GM19438 (cell line): ENCODE measurements around the gene SMARCAD1.
A peak's percentile ranks its signal among the peaks of the same experiment; 100 is the strongest.

Experiments used
- ATAC-seq: cut with Tn5 transposase; IDR thresholded peaks from one replicate; pipeline ENCODE4 v1.9.1; 2021; ENCODE audit warnings: low read depth; ENCODE audit not compliant: unreplicated experiment

The SMARCAD1 gene, protein sequence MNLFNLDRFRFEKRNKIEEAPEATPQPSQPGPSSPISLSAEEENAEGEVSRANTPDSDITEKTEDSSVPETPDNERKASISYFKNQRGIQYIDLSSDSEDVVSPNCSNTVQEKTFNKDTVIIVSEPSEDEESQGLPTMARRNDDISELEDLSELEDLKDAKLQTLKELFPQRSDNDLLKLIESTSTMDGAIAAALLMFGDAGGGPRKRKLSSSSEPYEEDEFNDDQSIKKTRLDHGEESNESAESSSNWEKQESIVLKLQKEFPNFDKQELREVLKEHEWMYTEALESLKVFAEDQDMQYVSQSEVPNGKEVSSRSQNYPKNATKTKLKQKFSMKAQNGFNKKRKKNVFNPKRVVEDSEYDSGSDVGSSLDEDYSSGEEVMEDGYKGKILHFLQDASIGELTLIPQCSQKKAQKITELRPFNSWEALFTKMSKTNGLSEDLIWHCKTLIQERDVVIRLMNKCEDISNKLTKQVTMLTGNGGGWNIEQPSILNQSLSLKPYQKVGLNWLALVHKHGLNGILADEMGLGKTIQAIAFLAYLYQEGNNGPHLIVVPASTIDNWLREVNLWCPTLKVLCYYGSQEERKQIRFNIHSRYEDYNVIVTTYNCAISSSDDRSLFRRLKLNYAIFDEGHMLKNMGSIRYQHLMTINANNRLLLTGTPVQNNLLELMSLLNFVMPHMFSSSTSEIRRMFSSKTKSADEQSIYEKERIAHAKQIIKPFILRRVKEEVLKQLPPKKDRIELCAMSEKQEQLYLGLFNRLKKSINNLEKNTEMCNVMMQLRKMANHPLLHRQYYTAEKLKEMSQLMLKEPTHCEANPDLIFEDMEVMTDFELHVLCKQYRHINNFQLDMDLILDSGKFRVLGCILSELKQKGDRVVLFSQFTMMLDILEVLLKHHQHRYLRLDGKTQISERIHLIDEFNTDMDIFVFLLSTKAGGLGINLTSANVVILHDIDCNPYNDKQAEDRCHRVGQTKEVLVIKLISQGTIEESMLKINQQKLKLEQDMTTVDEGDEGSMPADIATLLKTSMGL

DNA sequence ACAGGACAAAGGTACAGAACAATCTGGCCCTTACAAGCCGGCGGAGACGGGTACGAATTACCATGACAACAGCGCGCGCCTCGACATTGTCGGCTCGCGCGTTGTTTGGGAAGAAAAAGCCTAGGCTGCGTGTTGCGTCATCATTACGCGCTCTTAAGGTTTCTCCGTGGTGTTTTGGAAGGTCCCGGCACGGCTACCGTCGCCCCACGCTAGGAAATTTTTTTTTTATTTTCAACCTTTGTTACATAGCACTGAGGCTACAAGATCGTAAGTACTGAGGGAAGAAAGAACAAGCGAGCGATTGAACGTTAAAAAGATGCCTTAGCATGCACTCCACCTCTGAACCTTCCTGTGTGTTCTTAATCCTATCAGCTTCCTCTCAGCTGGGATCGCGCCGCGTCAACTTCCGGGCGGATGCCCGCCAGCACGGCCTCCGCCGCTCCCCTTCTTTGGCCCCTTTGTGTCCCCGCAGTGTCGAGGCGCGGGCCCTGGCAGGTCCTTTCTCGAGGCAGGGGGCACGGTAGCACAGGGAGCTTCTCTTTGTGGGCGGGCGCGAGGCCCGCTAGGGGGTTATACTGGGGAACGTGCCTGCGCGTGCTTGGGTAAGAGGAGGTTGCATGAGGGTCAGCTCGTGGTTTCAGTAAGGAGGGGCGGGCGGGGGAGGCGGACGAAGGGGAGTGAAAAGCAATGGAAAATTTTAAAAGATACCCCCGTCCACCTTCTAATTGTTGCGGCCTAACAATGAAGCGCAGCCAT, at the start of gene SMARCAD1:
TSS of gene SMARCAD1 (plus strand) at position 397 of the 756 bp plus-strand sequence. CDS start 530 bp downstream, outside the sequence.
- peak; percentile 95 for ATAC-seq

DNA sequence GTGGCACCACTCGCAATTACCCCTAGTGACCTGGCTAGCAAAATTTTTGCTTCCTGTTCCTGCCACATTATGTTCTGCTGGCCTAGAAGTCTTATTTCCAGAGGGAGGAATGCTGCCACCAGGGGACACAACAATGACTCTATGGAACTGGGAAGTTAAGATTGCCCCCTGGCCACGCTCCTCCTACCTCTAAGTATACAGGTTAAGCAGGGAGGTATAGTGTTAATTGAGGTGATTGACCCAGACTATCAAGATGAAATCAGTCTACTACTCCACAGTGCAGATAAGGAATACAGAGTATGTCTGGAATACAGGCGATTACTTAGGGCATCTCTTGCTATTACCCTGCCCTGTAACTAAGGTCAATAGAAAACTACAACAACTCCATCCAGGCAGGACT, 48.8 kb upstream of the SMARCAD1 start:
- ATAC-seq = no peak

DNA sequence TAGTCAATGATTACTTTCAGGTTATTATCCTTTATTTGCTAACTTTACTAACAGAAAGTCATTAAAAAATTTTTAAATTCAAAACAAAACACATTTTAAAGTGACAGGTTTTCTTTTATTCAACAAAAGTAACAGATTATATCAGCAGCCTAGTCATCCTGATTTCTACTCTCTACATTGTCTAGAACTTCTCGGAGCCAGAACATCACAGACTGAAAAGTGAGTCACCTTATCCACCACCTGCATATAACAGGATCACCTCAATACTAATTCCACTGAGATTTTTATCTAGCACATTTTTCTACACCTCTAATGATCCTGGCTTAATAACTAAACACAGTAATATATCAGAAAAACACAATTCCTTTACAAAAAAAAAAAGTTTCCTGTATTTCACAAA, 47.9 kb upstream of the SMARCAD1 start:
- ATAC-seq = no peak

DNA sequence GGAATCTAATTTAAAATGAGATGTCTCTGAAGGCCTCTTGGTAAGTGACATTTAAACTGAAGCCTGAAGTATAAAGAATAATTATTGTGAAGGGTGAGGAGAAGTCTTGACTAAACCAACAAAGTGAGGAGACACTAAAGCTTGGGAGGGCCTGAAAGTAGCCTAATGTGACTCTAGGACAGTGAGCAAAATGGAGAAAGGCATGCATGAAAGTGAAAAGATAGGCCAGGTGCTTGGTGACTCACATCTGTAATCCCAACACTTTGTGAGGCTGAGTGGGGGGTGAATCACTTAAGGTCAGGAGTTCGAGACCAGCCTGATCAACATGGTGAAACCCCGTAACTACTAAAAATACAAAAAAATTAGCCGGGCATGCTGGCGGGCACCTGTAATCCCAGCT, 46.9 kb upstream of the SMARCAD1 start:
- no peak for ATAC-seq

DNA sequence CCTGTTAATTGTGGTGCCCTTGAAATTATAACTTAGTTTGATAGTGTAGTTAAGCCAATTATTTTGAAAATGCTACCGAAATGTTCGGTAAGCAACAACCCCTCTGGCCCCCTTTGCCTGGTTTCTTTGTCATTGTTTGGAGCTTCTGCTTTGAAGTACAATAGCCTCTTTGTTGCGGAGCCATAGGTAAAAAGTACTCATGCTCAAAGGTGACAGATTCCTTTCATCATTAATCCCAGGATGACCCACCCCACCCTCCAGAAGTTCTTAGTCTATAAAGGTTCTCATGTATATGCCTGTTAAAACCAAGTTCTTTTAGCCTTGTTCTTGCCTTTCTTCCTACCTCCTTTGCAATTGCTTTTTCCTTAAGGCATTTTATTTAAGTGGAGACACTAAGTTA, 42.4 kb upstream of the SMARCAD1 start:
- ATAC-seq = no peak

DNA sequence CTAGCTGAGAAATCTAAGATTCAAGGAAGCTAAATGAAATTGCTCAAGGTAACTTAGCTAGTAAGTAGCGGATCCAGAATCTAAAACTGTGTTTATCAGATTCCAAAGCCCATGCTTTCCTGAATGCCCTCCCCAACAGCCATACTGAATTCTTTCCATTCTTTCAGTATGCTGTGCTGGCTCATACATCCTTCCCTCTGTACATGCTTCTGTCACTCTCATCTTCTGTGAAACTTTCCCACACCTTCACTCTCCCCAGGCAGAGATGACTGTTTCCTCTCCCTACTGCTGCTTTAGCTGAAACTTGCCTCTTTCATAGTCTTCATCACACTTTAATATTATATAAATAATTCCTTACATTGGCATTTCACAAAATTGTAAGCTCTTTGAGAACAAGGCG, 39.3 kb upstream of the SMARCAD1 start:
- no peak for ATAC-seq

DNA sequence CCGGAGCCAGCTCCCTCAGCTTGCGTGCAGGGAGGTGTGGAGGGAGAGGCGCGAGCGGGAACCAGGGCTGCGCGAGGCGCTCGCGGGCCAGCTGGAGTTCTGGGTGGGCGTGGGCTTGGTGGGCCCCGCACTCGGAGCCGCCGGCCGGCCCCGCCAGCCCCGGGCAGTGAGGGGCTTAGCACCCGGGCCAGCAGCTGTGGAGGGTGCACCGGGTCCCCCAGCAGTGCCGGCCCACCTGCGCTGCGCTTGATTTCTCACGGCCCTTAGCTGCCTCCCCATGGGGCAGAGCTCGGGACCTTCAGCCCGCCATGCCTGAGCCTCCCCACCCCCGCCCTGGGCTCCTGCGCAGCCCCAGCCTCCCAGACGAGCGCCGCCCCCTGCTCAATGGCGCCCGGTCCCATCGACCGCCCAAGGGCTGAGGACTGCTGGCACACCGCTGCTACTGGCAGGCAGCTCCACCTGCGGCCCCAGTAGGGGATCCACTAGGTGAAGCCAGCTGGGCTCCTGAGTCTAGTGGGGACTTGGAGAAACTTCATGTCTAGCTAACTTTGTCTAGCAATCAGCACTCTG, 37.8 kb upstream of the SMARCAD1 start:
- ATAC-seq = no peak

DNA sequence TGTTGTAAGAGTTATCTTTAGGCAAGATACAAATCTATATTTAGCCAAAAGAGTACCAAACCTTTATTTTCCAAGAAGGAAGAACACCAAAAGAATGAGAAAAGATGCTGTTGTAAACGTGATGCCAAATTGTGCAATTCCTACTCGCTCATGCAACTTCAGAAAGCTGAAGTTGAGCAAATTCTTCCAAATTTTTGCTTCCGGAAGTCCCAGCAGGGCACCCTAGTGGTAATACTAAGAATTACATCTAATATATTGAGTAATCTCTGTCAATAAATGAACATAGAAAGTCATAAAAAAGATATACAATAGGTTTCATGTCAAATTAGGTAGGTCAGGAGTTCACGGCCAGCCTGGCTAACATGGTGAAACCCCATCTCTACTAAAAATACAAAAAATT, 36.0 kb upstream of the SMARCAD1 start:
- no peak for ATAC-seq

DNA sequence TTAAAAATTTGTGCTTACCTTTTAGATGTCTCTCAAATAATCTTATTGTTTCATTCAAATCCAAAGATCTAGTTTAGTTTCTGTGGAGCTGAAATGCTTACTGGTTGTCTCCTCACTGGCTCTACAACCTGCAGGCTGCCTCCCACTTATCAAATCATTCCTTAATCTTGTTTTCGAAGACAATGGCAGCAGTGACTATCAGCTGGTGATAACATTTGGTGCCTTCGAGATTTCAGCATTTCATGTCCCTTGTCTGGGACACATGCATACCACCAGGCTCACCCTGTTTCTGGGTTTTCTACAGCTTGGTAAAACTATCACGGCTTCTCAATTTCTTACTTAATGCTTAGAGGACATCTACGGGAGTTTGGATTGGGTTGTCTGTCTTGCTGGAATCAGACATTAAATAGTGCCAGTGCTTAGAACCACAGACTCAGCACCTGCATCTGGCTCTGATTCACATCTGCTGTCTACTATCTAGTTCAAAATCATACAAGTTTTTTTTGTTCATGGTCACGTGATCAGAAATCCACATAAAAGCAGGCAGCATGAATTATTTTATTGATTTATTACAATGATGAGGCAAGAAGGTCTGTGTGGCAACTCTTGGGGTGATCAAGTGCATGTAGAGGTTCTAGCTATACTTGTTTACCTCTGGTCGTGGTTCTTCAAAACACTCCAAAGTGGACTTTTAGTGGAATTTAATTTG, 32.0 kb upstream of the SMARCAD1 start:
- ATAC-seq = no peak

DNA sequence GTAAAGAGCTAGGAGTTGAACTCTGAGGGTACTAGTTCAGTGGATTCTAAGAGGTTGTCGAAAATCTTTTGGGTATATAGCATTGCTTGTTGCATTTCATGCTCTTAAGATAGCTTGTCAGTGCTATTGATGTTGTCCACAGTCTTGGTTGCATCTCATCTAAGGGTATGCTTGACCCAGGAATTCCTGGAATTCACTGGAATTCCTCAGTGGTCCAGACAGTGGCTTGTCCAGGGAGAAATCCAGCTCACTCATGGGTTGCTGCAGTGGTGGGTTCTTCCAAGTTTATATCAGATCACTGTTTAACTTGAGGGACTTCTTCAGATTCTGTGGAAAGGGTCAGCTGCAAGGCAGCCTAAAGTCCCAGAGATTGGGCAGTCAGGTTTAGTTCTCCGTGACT, 29.8 kb upstream of the SMARCAD1 start:
- ATAC-seq = no peak

DNA sequence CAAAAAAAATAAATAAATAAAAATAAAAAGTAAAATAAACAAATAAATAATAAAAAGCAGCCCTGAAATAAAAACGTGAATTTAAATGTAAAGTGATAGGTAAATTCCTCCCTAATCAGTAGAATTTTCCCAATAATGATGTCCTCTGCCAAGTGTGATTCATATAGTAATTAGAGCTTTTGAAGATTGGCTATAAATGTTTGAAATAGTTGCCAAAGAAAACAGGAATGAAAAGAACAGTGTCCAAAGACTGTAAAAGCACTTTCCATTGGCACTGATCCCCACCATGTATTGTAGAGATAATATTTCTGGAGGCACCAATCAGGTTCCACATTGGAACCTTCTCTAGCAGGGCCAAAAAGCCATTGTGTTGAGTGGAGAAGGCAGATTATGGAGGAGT, 25.9 kb upstream of the SMARCAD1 start:
- ATAC-seq = no peak

DNA sequence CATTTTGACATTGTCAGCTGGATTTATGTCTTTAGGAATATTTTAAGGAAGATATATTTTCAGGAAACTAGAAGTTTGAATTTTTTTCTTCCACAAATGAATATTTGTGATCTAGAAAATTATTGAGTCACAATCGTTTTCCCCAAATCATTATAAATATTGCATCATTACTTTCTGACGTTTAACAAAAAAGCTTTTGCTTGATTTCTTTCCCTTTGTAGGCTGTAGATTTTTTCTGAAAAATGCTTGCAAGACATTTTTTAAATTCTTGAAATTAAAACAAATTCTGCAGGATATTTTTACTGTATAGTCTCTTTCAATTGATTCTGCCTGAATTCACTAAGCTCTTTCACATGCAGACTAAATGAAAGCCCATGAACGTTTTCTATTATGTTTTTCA, 4.9 kb upstream of the SMARCAD1 start:
- ATAC-seq = no peak

DNA sequence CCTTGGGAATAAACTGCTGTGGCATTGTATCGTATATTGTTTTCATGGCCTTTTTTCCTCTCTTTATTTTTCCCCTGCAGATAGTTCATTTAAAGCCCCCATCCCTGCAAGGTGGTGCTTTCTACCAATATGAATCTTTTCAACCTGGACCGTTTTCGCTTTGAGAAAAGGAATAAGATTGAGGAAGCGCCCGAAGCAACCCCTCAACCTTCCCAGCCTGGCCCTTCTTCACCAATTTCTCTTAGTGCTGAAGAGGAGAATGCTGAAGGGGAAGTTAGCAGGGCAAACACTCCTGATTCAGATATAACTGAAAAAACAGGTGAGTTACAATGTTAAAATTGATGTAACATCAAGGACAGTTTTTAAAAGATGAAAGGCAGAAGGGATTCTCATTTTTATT, 601 bp downstream of the SMARCAD1 start:
- ATAC-seq = no peak

DNA sequence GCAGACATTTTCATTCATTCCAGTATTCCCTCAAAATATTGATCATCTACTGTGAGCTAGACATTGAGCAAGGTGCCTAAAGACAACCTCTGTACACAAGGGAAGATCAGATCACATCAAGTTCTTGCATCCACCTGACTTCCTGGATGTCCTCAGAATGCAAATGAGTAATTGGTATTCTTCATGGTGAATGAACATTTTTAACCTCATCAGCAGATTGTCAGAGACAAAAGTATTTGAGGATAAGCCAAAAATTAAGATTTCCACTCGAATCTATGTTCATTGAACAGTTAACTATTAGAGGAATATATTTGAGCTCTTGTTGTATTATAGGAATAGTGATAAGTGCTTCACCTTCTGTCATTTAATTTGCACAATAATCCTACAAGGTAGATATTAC, 1.3 kb downstream of the SMARCAD1 start:
- no peak for ATAC-seq

DNA sequence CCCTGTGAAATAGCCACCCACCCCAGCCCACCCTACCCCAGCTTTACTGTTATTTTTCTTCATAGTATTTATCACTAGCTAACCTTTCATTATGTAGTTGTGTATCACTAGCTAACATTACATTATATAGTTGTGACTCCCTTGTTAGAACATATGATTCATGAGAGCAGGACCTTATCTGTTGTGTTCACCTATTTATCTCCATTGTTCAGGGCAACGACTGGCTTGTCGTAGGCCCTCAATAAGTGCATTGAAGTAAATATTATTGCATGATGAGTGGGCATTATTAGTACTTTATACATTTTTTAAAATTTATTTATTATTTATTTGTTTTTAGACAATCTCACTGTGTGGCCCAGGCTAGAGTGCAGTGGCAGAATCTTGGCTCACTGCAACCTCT, 4.2 kb downstream of the SMARCAD1 start:
- ATAC-seq = no peak

DNA sequence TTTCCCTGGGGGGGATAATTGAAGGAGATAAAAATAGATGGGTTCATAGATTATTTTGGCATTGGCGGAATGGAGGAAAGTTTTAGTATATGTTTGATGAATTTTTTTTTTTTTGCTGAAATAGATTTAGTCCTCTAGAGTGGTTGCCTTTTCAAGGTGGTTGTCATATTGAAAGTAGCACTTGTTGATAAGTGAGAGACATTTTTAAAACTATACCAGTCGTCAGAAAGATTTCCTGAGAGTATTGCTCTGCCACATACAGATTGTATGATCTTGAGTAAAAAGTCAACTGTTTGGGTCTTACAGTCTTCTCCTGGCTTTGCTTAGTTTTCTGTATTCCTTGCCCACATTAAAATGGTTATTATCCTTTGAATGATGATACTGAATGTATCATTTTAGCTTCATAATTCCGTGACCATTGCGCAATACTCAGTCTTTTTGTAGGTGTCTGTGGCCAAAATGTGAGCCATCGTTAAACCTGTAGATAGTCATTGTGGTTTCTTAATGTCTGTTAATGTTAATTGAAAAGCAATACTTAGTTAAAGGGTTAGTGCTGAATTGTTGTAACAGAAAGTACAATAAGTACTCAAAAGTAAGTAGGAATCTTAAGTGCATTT, 7.1 kb downstream of the SMARCAD1 start:
- no peak for ATAC-seq

DNA sequence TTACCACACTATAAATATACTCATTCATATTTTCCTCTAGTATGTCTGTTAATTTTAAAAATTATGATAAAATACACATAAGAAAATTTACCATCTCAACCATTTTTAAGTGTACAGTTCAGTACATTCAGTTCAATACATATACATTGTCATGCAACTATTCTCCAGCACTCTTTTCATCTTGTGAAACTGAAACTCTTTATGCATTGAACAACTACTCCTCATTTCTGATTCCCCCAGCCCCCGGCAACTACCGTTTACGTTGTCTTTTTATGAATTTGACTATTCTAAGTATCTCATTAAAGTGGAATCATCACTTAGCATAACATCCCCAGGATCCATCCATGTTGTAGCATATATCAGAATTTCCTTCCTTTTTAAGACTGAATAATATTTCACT, 8.7 kb downstream of the SMARCAD1 start:
- ATAC-seq = no peak

DNA sequence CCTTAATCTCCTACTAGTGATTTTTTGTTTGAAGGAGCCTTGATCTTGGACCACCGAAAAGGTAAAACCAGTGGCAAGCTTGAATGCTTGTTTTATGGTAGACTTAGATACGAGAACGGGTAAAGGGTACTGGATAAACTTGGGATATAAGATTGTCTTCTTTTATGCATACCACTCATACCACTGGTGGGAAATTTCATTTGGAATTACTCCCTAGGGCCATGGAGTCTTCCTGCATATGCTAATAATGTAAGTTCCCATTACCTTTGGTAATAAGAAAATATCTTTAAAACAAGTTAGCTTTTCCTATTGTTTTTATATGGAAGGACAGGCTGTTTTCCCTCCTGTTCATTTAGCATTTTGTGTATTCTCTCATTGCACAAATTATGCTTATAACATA, 11.7 kb downstream of the SMARCAD1 start:
- no peak for ATAC-seq

DNA sequence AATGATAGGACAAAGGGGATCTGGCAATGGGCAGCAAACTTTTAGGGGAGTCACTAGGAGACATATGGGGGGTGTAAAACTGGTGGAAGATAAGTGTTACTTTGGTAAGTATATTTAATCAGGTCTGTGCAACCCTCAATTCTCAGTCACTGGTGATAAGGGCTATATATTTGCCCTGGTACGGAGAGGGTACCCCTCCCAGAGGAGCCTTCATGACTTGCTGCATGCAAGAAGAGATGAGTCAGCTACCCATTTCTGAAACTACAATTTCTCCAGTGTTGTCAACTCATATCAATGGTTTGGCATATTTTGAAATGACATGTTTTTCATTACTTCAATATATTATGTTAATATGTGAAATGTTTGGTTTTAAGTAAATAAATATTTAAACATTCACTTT, 14.3 kb downstream of the SMARCAD1 start:
- no peak for ATAC-seq
